GM19240 (cell line): Measurements from ENCODE around the gene SLC7A1.

ENCODE experiments used
- DNase-seq: peaks from one replicate; pipeline ENCODE4 v3.0.0; 2011; ENCODE audit warnings: low spot score; ENCODE audit not compliant: insufficient read length

The SLC7A1 gene

DNA sequence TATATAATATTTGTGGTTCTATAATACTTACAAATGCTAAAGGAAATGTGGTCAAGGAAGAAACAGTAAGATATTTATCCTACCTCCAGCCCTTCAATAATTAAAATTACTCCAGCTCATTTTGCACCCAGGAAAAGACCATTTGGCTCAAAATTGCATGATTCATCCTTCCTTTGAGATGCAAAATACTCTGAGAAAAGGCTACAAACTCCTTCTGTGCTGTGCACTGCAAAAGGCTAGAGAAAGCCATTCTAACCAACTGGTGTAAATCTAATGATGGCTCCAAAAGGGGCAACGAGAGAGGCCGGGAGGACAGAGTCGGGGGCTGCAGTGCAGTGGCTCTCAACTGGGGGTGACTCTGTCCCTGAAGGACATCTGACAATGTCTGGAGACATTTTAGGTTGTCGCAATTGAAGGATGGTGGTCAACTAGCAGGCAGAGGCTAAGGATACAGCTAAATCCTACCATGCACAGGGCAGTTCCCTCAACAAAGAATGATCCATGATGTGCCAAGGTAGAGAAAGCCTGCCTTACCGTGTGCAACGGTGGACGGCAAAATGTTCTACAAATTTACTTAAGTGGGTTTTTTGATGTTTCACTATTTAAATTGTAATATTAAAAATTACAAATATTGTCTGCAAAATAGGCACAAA lies 32.6 kb downstream of the SLC7A1 start:
- no peak for DNase-seq

DNA sequence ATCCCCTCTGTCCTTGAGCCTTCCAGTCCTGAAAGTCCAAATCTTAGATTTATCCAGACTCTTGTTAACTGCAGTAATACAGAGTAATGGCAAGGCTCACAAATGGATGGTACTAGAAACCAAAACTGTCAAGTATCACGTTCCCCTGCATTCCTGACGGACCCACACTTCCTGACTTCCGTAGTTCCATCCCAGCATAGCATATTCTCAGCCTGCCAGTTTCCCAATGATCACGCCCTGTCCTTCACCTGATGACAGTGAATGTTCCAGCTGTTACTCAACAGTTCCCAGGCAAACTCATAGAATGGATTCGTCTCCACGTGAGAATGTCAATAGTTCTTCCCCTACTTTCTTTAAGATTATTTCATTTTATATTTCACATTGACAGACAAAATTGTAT lies 33.6 kb downstream of the SLC7A1 start:
- DNase-seq: no peak

DNA sequence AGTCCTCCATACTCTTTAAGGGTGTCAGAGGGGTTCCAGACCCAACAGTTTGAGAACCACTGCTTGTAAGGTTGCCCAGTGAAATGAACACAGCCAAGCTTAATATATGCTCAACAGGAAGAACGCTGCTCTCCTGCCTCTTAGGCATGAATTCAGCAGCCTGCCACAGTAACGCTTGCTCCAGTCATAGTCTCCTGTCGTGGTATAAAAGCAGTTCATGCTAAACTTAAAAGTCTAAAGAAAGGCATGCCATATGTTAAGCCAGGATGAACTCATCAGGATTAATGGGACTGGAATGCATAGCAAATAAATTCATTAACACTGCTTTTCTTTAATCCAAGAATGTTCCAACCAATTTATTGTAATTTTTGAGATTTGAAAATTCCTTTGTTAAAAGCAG lies 38.7 kb downstream of the SLC7A1 start:
- DNase-seq: no peak

DNA sequence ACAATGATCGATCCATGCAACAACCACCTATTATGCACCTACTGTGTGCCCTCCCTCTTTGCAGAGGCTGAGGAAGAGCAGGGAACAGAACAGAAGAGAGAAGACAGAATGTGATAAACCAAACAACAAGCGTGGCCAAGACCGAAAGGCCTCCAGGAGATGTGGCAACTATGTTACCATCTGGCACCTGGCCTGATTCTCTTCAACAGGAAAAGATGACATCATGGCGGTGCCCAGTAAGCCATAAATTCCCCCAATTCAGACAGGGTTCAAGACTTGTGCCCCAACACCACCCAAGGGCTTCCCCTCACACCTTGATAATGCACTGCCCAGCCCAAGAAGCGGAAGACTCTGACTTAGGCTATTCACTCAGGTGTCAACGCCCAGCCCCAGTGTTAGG lies 44.3 kb downstream of the SLC7A1 start:
- DNase-seq: no peak

DNA sequence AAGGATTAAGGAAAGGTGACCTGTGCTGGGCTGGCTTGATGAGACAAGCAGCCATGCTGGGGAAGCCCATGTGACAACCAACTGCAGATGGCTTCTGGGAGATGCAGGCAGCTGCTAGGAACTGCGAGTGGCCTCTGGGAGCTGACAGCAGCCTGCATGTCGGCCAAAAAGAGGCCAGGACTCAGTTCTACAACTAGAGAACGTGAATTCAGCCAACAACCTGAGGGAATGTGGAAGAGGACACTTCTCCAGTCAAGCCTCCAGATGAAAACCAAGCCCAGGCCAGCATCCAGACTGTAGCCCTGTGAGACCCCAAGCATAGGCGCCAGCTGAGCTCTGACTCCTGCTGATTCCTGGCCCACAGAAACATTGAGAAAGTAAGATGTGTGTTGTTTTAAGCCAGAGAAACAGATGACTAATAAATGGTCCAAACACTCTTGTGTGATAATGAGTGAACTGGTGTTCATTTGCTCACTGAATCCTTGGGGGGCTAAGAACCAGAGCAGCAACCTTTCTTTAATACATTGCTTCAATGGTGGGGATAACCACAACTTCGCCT lies 45.0 kb downstream of the SLC7A1 start:
- DNase-seq: no peak

DNA sequence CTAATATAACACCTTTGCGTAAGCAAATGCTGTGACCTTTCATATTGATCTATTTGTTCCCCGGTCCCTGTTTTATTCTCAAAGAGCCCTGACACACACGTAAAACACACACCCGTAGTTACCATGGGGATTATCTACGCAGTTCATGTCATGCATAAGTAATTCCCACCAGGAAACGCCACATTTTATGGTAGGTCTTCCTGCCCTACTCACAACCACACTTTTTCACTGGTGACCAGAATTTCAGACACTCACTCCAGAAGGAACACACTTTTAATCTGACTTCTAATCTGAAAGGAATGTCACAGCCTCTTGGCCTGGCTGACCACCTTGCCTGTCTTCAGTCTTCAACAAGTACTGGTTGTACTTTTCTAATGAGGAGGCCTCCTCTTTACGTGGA lies 46.8 kb downstream of the SLC7A1 start:
- no peak for DNase-seq

DNA sequence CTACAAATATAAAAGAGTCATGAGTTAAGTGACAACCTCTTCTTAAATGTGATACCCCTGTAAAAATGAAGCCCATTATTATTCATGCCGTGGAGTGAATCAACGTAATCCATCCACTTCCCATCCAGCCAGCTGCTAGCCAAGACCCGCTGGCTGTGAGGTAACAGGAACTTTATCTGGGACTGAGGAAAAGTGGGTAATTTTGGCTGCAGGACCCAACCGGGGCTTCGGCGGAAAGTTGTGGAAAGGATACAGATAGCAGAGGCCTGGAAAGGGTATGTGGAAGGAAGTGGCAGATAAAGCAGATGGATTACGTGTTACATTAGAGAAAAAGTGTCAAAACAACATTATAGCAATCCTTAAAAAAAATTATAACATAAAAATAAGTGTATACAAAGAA lies 48.3 kb downstream of the SLC7A1 start:
- DNase-seq: no peak

DNA sequence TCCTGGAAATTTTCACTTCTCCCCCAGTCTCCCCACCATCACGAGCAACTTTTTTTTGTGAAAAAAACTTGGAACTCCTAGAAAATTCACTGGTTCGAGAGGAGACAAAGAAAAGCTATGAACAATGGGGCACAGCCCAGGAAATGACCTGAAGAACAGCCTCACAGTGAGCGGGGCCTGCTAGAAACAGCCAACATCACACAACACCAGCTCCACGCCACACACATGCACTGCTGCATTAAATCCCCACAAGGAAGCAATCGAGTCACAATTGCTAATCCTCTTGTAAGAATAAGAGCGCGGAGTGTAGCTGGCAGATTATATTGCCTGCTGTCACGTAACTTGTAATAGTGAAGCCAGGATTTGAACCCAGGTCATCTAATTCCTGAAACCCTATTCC lies 48.8 kb downstream of the SLC7A1 start:
- DNase-seq: no peak

DNA sequence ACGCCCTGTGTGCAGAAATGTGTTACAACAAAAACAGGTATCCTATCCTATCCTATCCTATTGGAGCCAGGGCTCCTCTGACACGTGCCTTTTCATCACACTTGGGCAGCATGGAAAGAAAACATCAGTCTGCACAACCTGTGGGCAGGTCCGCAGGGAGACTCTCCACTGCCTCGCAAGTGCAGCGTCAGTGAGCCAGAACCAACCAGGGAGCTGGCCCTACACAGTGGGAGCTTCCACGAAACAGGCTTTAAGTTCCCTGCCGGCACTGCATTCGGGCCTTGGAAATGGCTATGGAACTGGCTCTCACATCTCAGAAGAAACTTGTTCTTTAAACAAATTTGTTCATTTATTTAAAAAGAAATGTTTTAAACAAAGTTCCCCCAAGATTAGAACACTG lies 49.5 kb downstream of the SLC7A1 start:
- no peak for DNase-seq

DNA sequence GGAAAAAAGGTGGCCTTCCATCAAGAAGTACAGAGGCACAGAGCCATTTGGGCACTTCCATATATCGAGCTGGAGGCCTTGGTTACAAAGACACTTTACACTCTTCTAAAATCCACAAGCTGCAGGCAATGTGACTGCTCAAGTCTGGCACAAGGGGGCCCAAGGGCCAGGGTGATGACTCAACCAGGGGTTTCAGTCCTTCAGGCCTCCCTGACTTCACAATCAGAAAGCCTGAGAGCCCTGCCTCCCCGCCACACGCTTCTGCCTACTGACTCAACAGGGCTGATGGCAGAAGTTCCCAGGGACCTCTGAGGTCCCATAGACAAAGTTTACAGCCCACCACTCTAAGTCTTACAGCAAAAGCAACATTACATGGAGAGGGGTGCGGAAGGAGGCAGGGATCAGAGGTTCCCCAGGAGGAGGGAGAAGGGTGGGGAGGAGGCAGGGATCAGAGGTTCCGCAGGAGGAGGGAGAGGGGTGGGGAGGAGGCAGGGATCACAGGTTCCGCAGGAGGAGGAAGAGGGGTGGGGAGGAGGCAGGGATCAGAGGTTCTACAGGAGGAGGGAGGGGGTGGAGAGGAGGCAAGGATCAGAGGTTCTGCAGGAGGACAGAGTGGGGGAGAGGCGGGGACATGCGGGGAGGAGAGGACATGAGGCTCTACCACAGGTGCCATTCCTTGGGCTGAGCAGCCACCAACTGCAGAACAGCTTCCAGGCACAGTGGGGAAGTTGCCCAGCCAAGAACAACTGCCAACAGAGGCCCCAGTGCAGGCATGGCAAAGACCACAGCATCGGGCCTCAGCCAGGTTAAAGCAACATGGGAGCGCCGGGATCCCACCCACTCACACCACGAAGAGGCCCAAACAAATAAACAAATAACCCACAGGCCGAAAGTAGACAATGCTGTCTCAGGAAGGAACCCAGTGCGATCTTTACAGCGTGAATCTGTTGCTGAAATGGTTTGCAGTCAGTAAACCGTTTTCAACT lies 52.0 kb downstream of the SLC7A1 start:
- DNase-seq: peak; percentile 83

DNA sequence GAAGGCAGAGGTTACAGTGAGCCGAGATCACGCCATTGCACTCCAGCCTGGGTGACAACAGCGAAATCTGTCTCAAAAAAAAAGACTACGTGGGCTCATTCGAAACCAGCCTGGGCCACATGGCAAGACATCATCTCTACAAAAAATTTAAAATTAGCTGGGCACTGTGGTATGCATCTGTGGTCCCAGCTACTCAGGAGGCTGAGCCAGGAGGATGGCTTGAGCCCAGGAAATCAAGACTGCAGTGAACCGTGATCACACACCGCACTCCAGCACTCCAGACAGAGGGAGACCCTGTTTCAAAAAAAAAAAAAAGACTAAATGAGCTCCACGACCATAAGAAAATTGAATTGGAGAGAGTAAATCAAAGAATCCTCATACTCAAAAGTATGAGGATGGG lies 53.1 kb downstream of the SLC7A1 start:
- no peak for DNase-seq

DNA sequence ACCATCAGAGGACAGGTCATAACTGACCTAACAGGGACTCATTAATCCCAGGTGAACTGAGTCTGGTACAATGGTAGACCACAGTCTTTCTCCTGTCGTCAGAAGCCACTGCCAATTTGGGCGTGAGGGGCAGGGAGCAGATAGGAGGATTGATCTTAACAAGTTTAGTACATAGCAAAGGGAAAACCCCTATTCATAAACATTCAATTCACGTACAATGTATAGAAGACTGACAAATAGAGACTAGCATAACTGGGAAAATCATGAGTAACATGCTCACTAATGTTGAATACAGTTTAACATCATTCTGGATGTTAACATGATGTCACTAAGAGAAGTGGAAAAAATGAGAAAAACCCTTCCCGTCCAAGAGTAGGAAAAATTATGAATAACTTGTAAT lies 54.1 kb downstream of the SLC7A1 start:
- no peak for DNase-seq

DNA sequence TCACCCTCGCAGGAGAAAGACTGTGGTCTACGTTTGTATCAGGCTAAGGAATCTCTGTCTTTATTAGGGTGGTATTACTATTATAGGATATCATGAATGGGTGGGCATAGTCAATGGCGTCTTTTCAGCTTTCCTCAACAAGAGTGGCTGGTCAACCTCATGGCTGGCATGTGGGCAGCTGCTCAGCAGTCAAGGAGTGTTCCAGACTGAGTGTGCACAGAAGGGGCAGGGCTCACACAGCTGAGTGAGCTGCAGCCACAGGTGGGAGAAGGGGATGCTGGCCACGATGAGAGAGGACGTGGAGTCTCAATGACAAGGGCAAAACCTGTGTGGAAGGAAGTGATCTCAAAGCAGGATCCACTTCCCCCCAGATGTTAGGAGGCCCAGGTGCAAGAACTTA lies 54.7 kb downstream of the SLC7A1 start:
- no peak for DNase-seq

DNA sequence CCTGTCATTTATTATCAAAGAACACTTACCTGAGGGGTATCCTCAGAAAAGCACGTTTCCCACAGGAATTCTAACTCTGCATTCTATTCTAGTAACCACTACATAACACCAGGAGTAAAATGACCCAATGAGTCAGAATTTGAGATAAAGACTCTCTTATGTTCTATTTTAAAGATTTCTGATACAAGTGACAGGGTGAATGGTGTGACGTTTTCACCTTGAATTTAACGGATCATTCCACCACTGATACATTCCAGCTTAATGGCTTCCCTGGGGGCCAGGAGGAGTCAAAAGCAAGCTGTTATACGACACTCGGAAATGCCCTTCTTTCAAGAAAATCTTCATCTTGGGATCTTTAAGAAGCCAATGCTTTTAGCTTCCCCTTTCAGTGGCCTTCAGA lies 55.2 kb downstream of the SLC7A1 start:
- no peak for DNase-seq

DNA sequence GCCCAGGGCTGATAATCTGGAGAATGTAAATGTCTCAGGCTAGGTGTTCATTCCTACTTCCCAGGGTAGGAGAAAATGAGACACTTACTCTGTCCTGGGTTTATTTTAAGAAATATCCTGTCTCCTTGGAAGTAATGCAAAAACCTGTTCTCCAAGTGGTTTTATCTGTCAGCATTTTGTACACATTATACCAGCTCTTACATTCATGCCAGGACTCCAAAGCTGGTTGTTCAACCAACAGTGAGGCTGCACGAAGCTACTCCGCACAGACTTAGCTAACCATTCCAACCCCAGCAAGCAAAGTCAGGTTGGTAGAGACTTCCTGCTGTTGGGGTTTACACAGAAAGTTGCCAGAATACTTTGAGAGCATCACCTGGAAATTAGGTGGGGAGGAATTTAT lies 55.6 kb downstream of the SLC7A1 start:
- DNase-seq: no peak

DNA sequence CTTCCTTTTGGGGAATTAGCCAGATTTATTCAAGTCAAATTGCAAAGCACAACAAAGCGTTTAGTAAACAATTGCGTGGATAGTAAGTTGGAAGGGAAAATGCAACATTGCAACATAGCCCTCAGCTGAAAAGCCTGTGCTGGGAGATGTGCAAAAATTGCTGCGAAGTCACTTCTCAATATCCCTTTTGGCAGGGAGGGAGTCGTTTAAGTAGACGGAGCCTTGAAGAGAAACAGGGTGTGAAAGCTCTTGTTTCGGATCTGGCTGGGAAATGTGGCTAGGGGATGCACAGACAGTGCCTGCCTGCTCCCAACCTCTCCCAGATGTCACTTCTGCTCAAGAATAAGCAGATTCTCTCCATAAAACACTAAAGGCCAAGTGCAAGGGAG lies 56.8 kb downstream of the SLC7A1 start:
- no peak for DNase-seq

DNA sequence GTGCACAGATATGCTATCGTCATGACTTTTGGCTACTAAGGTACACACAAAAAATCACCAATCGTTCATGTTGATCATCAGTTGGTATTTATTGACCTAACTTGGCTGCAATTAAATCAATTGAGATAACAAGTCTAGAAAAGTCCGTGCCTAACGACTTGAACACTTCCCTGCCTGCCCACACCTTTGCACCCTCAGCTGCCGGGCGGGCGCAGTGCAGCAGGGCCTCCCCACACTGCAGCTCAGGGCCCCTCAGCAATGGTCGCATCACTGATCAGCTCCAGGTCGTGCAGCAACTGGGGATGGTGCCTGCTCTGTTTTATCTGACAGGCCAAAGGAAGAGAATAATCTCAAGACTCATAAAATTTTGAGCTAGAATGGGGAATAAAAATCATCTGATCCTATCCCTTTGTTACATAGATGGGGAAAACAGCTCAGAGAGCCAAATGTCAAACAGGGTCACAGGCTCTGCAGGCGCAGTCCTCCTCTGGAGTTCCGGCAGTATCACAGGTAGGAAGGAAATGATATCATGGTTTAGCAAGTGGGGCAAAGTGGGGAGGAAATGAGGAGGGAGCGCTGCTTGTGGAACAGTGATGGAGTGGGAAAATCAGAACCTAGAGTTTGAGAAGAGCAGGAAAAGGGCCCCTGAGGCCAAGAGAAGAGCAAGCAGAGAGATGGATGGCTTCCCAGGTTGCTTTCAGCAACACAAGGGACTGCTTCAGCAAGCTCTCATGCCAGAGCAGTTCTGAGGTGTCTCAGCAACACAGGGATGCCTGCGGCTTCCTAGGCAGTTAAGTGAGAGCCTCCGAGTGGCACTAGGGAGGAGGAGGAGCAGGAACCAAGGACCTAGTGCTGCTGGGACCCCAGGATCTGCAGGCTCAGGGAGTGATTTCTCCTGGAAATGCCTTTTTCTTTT lies 57.5 kb downstream of the SLC7A1 start:
- no peak for DNase-seq

DNA sequence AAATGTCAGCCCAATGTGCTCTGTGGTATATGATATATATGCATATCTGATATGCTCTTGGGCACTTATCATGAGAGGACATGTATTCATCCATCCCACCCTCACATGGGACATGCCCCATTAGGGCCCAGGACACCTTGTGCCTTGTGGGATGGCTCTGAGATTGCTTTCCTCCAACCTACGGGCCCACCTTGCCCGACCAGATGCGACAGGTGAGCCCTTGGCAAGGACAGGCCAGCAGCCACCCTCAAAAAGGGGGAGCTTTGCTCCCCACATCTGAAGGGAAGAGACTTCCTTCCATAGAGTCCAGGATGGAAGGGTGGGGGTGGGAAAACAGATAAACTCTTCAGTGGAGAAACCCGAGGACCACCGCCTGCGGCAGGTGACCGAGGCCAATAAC lies 58.6 kb downstream of the SLC7A1 start:
- no peak for DNase-seq

DNA sequence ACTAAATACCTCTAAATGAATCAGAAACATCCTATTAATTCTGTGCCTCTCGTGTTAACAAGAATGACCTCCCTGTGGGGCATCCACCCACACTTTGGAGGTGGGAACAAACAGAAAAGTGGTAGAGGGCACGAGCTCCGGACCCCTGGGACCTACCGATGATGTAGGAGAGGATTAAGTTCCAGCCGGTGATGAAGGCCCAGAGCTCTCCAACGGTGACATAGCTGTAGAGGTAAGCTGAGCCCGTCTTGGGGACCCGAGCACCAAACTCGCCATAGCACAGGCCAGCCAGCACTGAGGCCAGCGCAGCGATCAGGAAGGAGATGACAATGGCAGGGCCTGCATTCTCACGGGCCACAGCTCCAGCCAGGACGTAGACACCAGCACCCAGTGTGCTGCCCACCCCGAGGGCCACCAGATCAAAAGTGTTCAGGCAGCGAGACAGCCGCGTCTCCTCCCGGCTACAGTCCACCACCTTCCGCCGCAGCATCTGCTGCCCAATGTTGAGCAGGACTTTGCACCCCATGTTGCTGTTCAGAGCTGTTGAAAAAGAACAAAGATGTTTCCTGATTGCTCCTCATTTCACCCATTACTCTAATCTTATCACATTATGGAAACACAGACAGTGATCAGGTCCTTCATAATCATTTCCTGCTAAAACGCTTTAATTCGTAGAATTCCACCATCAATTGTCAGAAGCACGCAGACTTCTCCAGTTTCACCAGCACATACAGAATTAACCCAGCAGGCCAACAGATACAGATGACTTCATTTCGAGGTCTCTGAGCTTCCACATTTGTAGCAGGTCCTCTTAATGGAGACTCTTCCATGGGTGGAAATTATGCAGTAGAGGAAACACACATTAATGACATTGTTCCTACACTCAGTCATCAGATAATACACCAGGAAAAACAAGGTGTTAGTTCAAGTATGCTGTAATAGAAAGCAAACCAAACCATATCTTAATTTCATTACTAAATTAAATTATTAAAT lies 59.5 kb downstream of the SLC7A1 start:
- no peak for DNase-seq

DNA sequence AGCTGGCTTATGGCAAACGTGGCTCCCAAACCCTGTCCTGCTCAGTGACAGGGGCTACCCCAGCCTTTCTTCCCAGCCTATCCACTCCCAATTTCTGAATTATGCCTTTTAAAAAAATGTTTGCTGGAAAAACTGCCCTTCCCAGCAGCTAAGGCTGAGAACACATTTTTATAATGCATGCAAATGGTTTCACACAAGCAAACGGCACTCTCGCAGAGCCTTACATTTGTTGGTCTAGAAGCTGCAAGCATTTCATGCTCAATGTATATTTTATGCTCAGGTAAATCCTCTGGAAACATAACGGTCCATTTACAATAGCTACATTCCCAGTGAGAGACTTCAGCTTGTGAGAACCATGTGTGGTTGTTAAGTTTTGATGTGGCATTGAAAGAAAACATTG lies 61.4 kb downstream of the SLC7A1 start:
- DNase-seq: no peak
